HepG2 (cell line): ENCODE measurements around the gene SLC22A23. TPM values are rescaled to one million over a fixed set of nuclear protein-coding genes. Genes with fewer than 3 reads are reported as not detected.
A peak's percentile ranks its signal among the peaks of the same experiment; 100 is the strongest.

ENCODE experiments used
- ARNTL ChIP-seq: sonication (generic); formaldehyde crosslinking; IDR thresholded peaks from 2 replicates; pipeline ENCODE4 v1.4.0; 2020; ENCODE audit warnings: mild to moderate bottlenecking, missing genetic modification reagents
- CHD4 ChIP-seq: fragments of 200-600 bp; sonication (generic); IDR thresholded peaks from 2 replicates; pipeline ENCODE4 v1.7.0; 2017; ENCODE audit warnings: mild to moderate bottlenecking, low read length, borderline replicate concordance
- GATA4 ChIP-seq: sonication (generic); IDR thresholded peaks from 2 replicates; pipeline ENCODE4 v1.6.1; 2016; ENCODE audit warnings: antibody characterized with exemption, low read depth, borderline replicate concordance
- NFKB2 ChIP-seq: sonication (generic); formaldehyde crosslinking; IDR thresholded peaks from 2 replicates; pipeline ENCODE4 v1.4.0; 2020; ENCODE audit warnings: missing genetic modification reagents, borderline replicate concordance
- PHF20 ChIP-seq: sonication (generic); formaldehyde crosslinking; IDR thresholded peaks from 2 replicates; pipeline ENCODE4 v1.5.0; 2020; ENCODE audit warnings: mild to moderate bottlenecking, missing genetic modification reagents
- RCOR2 ChIP-seq: IDR thresholded peaks from 2 replicates; pipeline ENCODE4 v1.6.1; 2016; ENCODE audit warnings: missing biosample characterization, missing genetic modification reagents
- RORA ChIP-seq: sonication (generic); formaldehyde crosslinking; IDR thresholded peaks from 2 replicates; pipeline ENCODE4 v1.5.0; 2020; ENCODE audit warnings: mild to moderate bottlenecking, missing genetic modification reagents, moderate library complexity
- SIN3A ChIP-seq: IDR thresholded peaks from 2 replicates; pipeline ENCODE4 v1.6.1; 2011; ENCODE audit warnings: low read depth, mild to moderate bottlenecking, control low read depth, low read length, borderline replicate concordance
- SRSF1 ChIP-seq: fragments of 200-400 bp; formaldehyde crosslinking; optimal IDR thresholded peaks from 2 replicates; pipeline ENCODE3; 2017; ENCODE audit warnings: mild to moderate bottlenecking, low read depth, low read length, moderate library complexity
- YEATS2 ChIP-seq: sonication (generic); formaldehyde crosslinking; IDR thresholded peaks from 2 replicates; pipeline ENCODE4 v1.4.0; 2020; ENCODE audit warnings: missing genetic modification reagents, borderline replicate concordance
- ZBTB4 ChIP-seq: sonication (generic); formaldehyde crosslinking; IDR thresholded peaks from 2 replicates; pipeline ENCODE4 v1.4.0; 2020; ENCODE audit warnings: missing genetic modification reagents, mild to moderate bottlenecking, borderline replicate concordance
- ZNF121 ChIP-seq: sonication (generic); formaldehyde crosslinking; IDR thresholded peaks from 2 replicates; pipeline ENCODE4 v1.5.0; 2020; ENCODE audit warnings: mild to moderate bottlenecking, missing genetic modification reagents
- ZNF543 ChIP-seq: sonication (generic); formaldehyde crosslinking; IDR thresholded peaks from 2 replicates; pipeline ENCODE4 v1.4.0; 2020; ENCODE audit warnings: mild to moderate bottlenecking, missing genetic modification reagents
- ZNF687 ChIP-seq: sonication (generic); formaldehyde crosslinking; IDR thresholded peaks from 2 replicates; pipeline ENCODE4 v1.5.1; 2020; ENCODE audit warnings: mild to moderate bottlenecking, missing genetic modification reagents, moderate library complexity
- ZNF710 ChIP-seq: sonication (generic); formaldehyde crosslinking; IDR thresholded peaks from 2 replicates; pipeline ENCODE4 v1.5.0; 2020; ENCODE audit warnings: mild to moderate bottlenecking, missing genetic modification reagents, borderline replicate concordance
- ZNF746 ChIP-seq: sonication (generic); formaldehyde crosslinking; IDR thresholded peaks from 2 replicates; pipeline ENCODE4 v1.8.0; 2022; ENCODE audit warnings: mild to moderate bottlenecking, missing genetic modification reagents
- ZNF891 ChIP-seq: sonication (generic); formaldehyde crosslinking; IDR thresholded peaks from 2 replicates; pipeline ENCODE4 v1.5.0; 2020; ENCODE audit warnings: mild to moderate bottlenecking, missing genetic modification reagents
- ZSCAN25 ChIP-seq: sonication (generic); formaldehyde crosslinking; IDR thresholded peaks from 2 replicates; pipeline ENCODE4 v1.8.0; 2022; ENCODE audit warnings: mild to moderate bottlenecking, missing genetic modification reagents
- polyA plus RNA-seq, 8 experiments: library from polyadenylated mRNA; depleted of rRNA in 3 of 8; stranded (reverse) in 7 of 8; unstranded in 1 of 8; fragments of >200 nt; fragmentation: Illumina TruSeq in 4 of 8; extraction: Trizol in 4 of 8; gene quantifications; 2 replicates each; pipeline versions ENCODE4 v1.2.1 to v1.2.3, GENCODE V29; 2011 to 2016; ENCODE audit warnings: low read depth in 4 of 8, missing spikeins in 1 of 8, mixed read lengths in 1 of 8; ENCODE audit not compliant: insufficient read depth in 1 of 8
- total RNA-seq, 5 experiments: library from RNA; depleted of rRNA; stranded (reverse); fragments of >200 nt; fragmentation: Illumina TruSeq; extraction: Trizol; gene quantifications; 2 replicates each; pipeline ENCODE4 v1.2.3, GENCODE V29; 2016; ENCODE audit warnings: low read depth in 1 of 5

SLC22A23 gene
- total and polyA plus RNA-seq, 2 of the 13 experiments (the other 11 are each of a cell fraction or from before 2014, with no cell fraction given) = 11.8 to 17.5 TPM

- no peak for TF ChIP-seq SRSF1
- TF ChIP-seq CHD4 = no peak
- TF ChIP-seq ZNF687 (CRISPR knock-in tag) = peak; percentile 26; the same call in 1 of the 2 replicates
- 0 out of 2 replicates have a peak, but pooled peaks have one; percentile 17 for TF ChIP-seq ZBTB4 (CRISPR knock-in tag)
- no peak for TF ChIP-seq ZNF121 (CRISPR knock-in tag)
- no peak for TF ChIP-seq ARNTL (CRISPR knock-in tag)
- no peak for TF ChIP-seq PHF20 (CRISPR knock-in tag)
- no peak for TF ChIP-seq ZNF710 (CRISPR knock-in tag)
- no peak for TF ChIP-seq RORA (CRISPR knock-in tag)
- no peak for TF ChIP-seq SIN3A
- TF ChIP-seq YEATS2 = no peak
- no peak for TF ChIP-seq ZNF891 (CRISPR knock-in tag)
- TF ChIP-seq RCOR2 (CRISPR knock-in tag) = no peak
- no peak for TF ChIP-seq GATA4
- no peak for TF ChIP-seq NFKB2 (CRISPR knock-in tag)
- TF ChIP-seq ZNF543 (CRISPR knock-in tag) = no peak
- TF ChIP-seq ZSCAN25 (CRISPR knock-in tag) = no peak
- TF ChIP-seq ZNF746 = no peak
These were observed 127.3 kb downstream of the SLC22A23 start (continued) for GRCh38 chr6:3329393-3330051.
